ENCODE data around the gene GALNTL6.

Gene GALNTL6

DNA sequence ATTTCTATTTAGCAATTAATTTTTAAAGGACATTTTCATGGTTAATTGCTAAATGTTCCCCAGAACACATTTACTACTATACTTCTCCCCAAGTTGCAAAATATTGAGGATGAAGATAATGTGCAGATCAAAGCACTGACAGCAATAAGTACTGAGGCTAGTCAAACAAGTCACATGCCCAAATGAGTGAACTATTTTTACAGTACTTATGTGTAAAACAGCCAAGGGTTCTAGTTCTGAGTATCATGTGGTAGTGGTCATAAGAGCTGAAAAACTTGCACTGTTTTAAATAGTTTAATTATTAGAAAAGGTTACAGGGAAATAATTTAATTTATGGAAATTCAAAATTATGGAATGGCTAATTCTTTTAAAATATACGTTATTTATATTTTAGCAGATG, 3.8 kb downstream of the GALNTL6 start:
- H3K4me3 ChIP-seq (ENCODE audit: low read depth in 1 of 2, low read length in 2 of 2): no peak overlapping the region
- H3K9ac ChIP-seq (ENCODE audit: low read length): no peak overlapping the region
- H3K9me3 ChIP-seq (ENCODE audit: low read length): no peaks in the 10 kb centered on the region
- H3K27ac ChIP-seq (ENCODE audit: low read depth, low read length): no peak overlapping the region
- no peaks in the 10 kb centered on the region for H3K36me3 ChIP-seq (ENCODE audit: insufficient read depth, low read length)
- H3K4me1 ChIP-seq (ENCODE audit: insufficient read depth, low read length): no peaks in the 10 kb centered on the region
- H3K27me3 ChIP-seq (ENCODE audit: control insufficient read depth in 1 of 2, insufficient read depth in 2 of 2, low read length in 2 of 2): peaks cover 0 to 20% of the 10 kb centered on the region in 2 donors

GRCh38 chr4:171834640-171835039, 21.4 kb downstream of the GALNTL6 start:
- H3K4me1 ChIP-seq (ENCODE audit: insufficient read depth, low read length): no peaks in the 10 kb centered on the region
- no peaks in the 10 kb centered on the region for H3K9me3 ChIP-seq (ENCODE audit: low read length)

GRCh38 chr4:171843456-171843855, 30.3 kb downstream of the GALNTL6 start:
- Histone ChIP-seq H3K27me3 (ENCODE audit: control insufficient read depth in 1 of 2, insufficient read depth in 2 of 2, low read length in 2 of 2) (no peaks in the 10 kb centered on the region), H3K36me3 (ENCODE audit: insufficient read depth, low read length) (no peaks in the 10 kb centered on the region), H3K4me1 (ENCODE audit: insufficient read depth, low read length) (no peaks in the 10 kb centered on the region), H3K9ac (ENCODE audit: low read length) (no peak overlapping the region), H3K27ac (ENCODE audit: low read depth, low read length) (no peak overlapping the region), H3K4me3 (ENCODE audit: low read depth in 1 of 2, low read length in 2 of 2) (no peak overlapping the region), H3K9me3 (ENCODE audit: low read length) (no peaks in the 10 kb centered on the region)

More at GRCh38 chr4:171834640-171835039, 21.4 kb downstream of the GALNTL6 start:
- Histone ChIP-seq H3K4me3 (ENCODE audit: low read depth in 1 of 2, low read length in 2 of 2) (no peak overlapping the region), H3K9ac (ENCODE audit: low read length) (no peak overlapping the region), H3K27ac (ENCODE audit: low read depth, low read length) (no peak overlapping the region), H3K36me3 (ENCODE audit: insufficient read depth, low read length) (no peaks in the 10 kb centered on the region), H3K27me3 (ENCODE audit: control insufficient read depth in 1 of 2, insufficient read depth in 2 of 2, low read length in 2 of 2) (no peaks in the 10 kb centered on the region)

DNA sequence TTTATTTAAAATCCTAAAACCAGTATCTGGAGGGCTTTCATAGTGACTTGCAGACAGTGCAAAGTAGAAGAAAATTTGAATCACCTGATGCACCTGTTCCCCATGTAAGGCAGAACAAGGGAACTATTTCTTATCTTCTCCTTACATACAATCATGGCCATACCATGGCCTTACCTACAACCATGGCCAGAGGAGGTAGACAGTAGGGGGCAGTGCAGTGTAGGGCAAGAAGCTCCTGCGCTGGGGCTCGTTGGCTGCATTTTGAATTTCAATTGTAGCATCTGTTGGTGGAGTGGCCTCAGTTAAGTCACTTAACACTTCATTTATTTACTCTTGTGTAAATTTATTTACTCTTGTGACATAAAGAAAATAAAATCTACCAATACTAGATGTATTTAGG, 33.0 kb downstream of the GALNTL6 start:
- H3K4me1 ChIP-seq (ENCODE audit: insufficient read depth, low read length): no peaks in the 10 kb centered on the region
- H3K9ac ChIP-seq (ENCODE audit: low read length): no peak overlapping the region
- H3K27me3 ChIP-seq (ENCODE audit: control insufficient read depth in 1 of 2, insufficient read depth in 2 of 2, low read length in 2 of 2): no peaks in the 10 kb centered on the region
- H3K36me3 ChIP-seq (ENCODE audit: insufficient read depth, low read length): no peaks in the 10 kb centered on the region
- H3K9me3 ChIP-seq (ENCODE audit: low read length): no peaks in the 10 kb centered on the region
- H3K27ac ChIP-seq (ENCODE audit: low read depth, low read length): no peak overlapping the region
- H3K4me3 ChIP-seq (ENCODE audit: low read depth in 1 of 2, low read length in 2 of 2): no peak overlapping the region

DNA sequence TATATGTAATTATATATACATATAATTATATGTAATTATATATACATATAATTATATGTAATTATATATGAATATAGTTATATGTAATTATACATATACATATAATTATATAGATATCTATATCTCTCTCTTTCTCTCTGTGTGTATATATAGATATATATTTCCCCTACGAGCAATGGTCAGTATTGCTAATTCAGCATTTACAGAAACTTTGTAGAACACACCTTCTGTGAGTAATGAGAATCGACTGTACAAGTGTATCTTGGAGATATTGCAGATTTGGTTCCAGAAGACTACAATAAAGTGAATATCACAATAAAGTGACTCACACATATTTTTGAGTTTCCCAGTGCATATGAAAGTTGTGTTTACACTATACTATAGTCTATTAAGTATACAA, 33.7 kb downstream of the GALNTL6 start:
- no peaks in the 10 kb centered on the region for H3K36me3 ChIP-seq (ENCODE audit: insufficient read depth, low read length)
- H3K27ac ChIP-seq (ENCODE audit: low read depth, low read length): no peak overlapping the region
- no peaks in the 10 kb centered on the region for H3K9me3 ChIP-seq (ENCODE audit: low read length)
- no peak overlapping the region for H3K9ac ChIP-seq (ENCODE audit: low read length)
- no peaks in the 10 kb centered on the region for H3K27me3 ChIP-seq (ENCODE audit: control insufficient read depth in 1 of 2, insufficient read depth in 2 of 2, low read length in 2 of 2)
- no peak overlapping the region for H3K4me3 ChIP-seq (ENCODE audit: low read depth in 1 of 2, low read length in 2 of 2)
- H3K4me1 ChIP-seq (ENCODE audit: insufficient read depth, low read length): no peaks in the 10 kb centered on the region

GRCh38 chr4:171847751-171848150, 34.5 kb downstream of the GALNTL6 start:
- Histone ChIP-seq H3K36me3 (ENCODE audit: insufficient read depth, low read length) (no peaks in the 10 kb centered on the region), H3K4me3 (ENCODE audit: low read depth in 1 of 2, low read length in 2 of 2) (no peak overlapping the region), H3K9me3 (ENCODE audit: low read length) (no peaks in the 10 kb centered on the region), H3K9ac (ENCODE audit: low read length) (no peak overlapping the region), H3K27ac (ENCODE audit: low read depth, low read length) (no peak overlapping the region), H3K27me3 (ENCODE audit: control insufficient read depth in 1 of 2, insufficient read depth in 2 of 2, low read length in 2 of 2) (no peaks in the 10 kb centered on the region), H3K4me1 (ENCODE audit: insufficient read depth, low read length) (no peaks in the 10 kb centered on the region)

DNA sequence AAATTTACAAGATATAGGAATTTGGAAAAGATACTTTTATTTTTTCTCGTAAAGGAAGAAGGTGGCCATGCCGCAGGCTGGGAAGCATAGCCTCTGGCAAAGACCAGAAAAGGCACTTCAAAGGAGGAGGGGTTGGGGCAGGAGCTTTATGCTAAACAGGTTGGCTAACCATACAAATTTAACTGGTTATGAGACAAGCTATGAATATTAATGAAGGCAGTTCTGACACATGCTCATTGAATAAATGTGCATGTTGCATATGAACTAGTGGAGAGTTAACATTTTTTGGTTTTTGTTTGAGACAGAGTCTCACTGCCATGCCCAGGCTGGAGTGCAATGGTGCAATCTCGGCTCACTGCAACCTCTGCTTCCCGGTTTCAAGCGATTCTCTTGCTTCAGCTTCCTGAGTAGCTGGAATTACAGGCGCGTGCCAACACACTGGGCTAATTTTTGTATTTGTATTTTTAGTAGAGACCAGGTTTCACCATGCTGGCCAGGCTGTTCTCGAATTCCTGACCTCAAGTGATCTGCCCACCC, 36.5 kb downstream of the GALNTL6 start:
- no peaks in the 10 kb centered on the region for H3K4me1 ChIP-seq (ENCODE audit: insufficient read depth, low read length)
- no peak overlapping the region for H3K4me3 ChIP-seq (ENCODE audit: low read depth in 1 of 2, low read length in 2 of 2)
- H3K9me3 ChIP-seq (ENCODE audit: low read length): no peaks in the 10 kb centered on the region
- H3K27ac ChIP-seq (ENCODE audit: low read depth, low read length): no peak overlapping the region
- no peaks in the 10 kb centered on the region for H3K36me3 ChIP-seq (ENCODE audit: insufficient read depth, low read length)
- no peak overlapping the region for H3K9ac ChIP-seq (ENCODE audit: low read length)
- no peaks in the 10 kb centered on the region for H3K27me3 ChIP-seq (ENCODE audit: control insufficient read depth in 1 of 2, insufficient read depth in 2 of 2, low read length in 2 of 2)

DNA sequence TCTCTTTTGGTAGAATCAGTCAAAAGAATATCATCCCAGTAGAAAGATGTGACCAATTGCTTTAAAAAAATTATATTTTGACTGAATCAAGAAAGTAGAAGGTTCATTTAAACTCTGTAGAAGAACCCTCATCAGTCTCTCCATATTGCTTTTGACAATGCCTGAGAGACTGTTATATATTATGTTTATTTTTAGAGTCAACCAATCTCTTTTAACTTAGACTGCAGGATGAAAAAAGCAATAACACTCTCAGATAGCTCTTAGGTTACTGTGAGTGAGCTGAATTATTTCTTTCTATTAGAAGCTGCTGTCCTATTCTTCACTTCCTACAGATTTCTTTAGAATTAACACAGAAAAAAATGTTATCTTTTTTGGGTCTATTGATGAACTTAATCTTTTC, 38.1 kb downstream of the GALNTL6 start:
- Histone ChIP-seq H3K4me3 (ENCODE audit: low read depth in 1 of 2, low read length in 2 of 2) (no peak overlapping the region), H3K4me1 (ENCODE audit: insufficient read depth, low read length) (no peaks in the 10 kb centered on the region), H3K27me3 (ENCODE audit: control insufficient read depth in 1 of 2, insufficient read depth in 2 of 2, low read length in 2 of 2) (no peaks in the 10 kb centered on the region), H3K27ac (ENCODE audit: low read depth, low read length) (no peak overlapping the region), H3K36me3 (ENCODE audit: insufficient read depth, low read length) (no peaks in the 10 kb centered on the region), H3K9me3 (ENCODE audit: low read length) (no peaks in the 10 kb centered on the region), H3K9ac (ENCODE audit: low read length) (no peak overlapping the region)

- no peaks in the 10 kb centered on the region for H3K9me3 ChIP-seq (ENCODE audit: low read length)
- no peaks in the 10 kb centered on the region for H3K36me3 ChIP-seq (ENCODE audit: insufficient read depth, low read length)
- no peaks in the 10 kb centered on the region for H3K27me3 ChIP-seq (ENCODE audit: control insufficient read depth in 1 of 2, insufficient read depth in 2 of 2, low read length in 2 of 2)
- no peak overlapping the region for H3K27ac ChIP-seq (ENCODE audit: low read depth, low read length)
- no peak overlapping the region for H3K4me3 ChIP-seq (ENCODE audit: low read depth in 1 of 2, low read length in 2 of 2)
- no peaks in the 10 kb centered on the region for H3K4me1 ChIP-seq (ENCODE audit: insufficient read depth, low read length)
- no peak overlapping the region for H3K9ac ChIP-seq (ENCODE audit: low read length)
Measured at GRCh38 chr4:171857302-171858012, 44.3 kb downstream of the GALNTL6 start.

GRCh38 chr4:171875291-171875690, 62.1 kb downstream of the GALNTL6 start:
- Histone ChIP-seq H3K4me3 (ENCODE audit: low read depth in 1 of 2, low read length in 2 of 2) (no peak overlapping the region), H3K27ac (ENCODE audit: low read depth, low read length) (no peak overlapping the region), H3K27me3 (ENCODE audit: control insufficient read depth in 1 of 2, insufficient read depth in 2 of 2, low read length in 2 of 2) (no peaks in the 10 kb centered on the region), H3K9me3 (ENCODE audit: low read length) (no peaks in the 10 kb centered on the region), H3K4me1 (ENCODE audit: insufficient read depth, low read length) (no peaks in the 10 kb centered on the region), H3K36me3 (ENCODE audit: insufficient read depth, low read length) (no peaks in the 10 kb centered on the region), H3K9ac (ENCODE audit: low read length) (no peak overlapping the region)

DNA sequence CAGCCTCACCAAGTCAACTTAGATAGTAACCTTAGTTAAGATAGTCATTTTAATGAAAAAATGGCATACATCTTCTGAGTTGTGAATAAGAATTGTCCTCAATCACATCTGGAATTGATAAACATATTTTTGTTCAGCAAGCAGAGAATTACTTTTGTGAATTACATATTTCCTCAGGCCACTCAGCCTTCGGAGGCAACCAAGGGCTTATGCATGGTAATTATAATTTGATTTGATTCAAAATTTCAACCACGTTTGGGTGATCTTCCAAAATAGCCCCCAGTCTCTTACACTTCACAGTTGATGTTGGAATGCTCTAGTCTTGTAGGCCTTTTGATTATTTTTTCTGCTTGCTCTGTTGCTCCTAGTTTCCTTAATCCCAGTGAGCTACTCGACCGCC, 63.4 kb downstream of the GALNTL6 start:
- Histone ChIP-seq H3K9me3 (ENCODE audit: low read length) (no peaks in the 10 kb centered on the region), H3K4me1 (ENCODE audit: insufficient read depth, low read length) (no peaks in the 10 kb centered on the region), H3K9ac (ENCODE audit: low read length) (no peak overlapping the region)

GRCh38 chr4:171880136-171880535, 66.9 kb downstream of the GALNTL6 start:
- Histone ChIP-seq H3K4me3 (ENCODE audit: low read depth in 1 of 2, low read length in 2 of 2) (no peak overlapping the region), H3K36me3 (ENCODE audit: insufficient read depth, low read length) (no peaks in the 10 kb centered on the region), H3K9ac (ENCODE audit: low read length) (no peak overlapping the region), H3K4me1 (ENCODE audit: insufficient read depth, low read length) (no peaks in the 10 kb centered on the region), H3K27me3 (ENCODE audit: control insufficient read depth in 1 of 2, insufficient read depth in 2 of 2, low read length in 2 of 2) (no peaks in the 10 kb centered on the region), H3K27ac (ENCODE audit: low read depth, low read length) (no peak overlapping the region), H3K9me3 (ENCODE audit: low read length) (no peaks in the 10 kb centered on the region)

More for the DNA sequence above, 63.4 kb downstream of the GALNTL6 start:
- Histone ChIP-seq H3K36me3 (ENCODE audit: insufficient read depth, low read length) (no peaks in the 10 kb centered on the region), H3K4me3 (ENCODE audit: low read depth in 1 of 2, low read length in 2 of 2) (no peak overlapping the region), H3K27me3 (ENCODE audit: control insufficient read depth in 1 of 2, insufficient read depth in 2 of 2, low read length in 2 of 2) (no peaks in the 10 kb centered on the region), H3K27ac (ENCODE audit: low read depth, low read length) (no peak overlapping the region)

Data from muscle layer of colon (tissue), 2 donors.